Measurements from ENCODE around the gene DDC. TPM values are rescaled to one million over a fixed set of nuclear protein-coding genes. Genes with fewer than 3 reads are reported as not detected.

DDC gene
- total RNA-seq, 1 experiment from 2014 or later, result not detected

DNA sequence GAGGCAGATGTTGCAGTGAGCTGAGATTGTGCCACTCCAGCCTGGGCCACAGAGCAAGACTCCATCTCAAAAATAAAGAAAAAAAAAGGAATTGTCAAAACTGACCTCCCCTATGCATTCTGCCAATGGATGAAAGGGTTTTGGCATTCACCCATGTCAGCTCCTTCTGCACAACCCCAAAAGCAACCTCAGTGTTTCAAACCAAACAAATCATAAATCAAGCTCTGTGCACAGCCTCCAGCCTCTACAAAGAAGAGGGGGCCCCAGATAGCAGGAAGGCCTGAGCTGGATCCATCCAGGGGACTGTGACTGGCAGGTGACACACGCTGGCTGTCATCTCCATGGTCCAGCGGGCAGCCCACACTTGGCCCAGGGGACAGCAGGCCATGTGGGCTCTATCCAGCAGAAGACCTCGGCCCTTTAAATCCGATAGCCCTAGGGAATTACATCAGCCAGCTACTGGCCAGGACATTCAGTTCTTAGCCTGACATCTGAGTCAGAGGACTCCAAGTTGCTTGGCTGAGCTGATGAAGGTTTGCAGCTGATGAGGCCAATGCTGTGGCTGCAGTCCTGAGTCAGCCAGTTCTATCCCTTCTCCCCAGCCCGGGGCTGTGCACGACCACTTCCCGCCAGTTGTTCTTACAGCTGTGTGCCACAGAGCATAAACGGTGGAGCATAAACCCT lies 63.1 kb downstream of the DDC start:
- no peaks in the 10 kb centered on the region for H3K4me1 ChIP-seq (ENCODE audit: control insufficient read depth in 1 of 2, insufficient read depth in 2 of 2, low read length in 2 of 2)
- no peaks in the 10 kb centered on the region for H3K9me2 ChIP-seq (ENCODE audit: insufficient read depth)
- H3K36me3 ChIP-seq (ENCODE audit: control insufficient read depth in 1 of 2, insufficient read depth in 2 of 2, low read length in 2 of 2), result no peaks in the 10 kb centered on the region
- ChIA-PET POLR2A (no interaction called here), RAD21 (ENCODE audit: low non-redundant PET in 1 of 2, low total read pairs in 2 of 2, uncharacterized antibody in 2 of 2, unreplicated experiment in 2 of 2) (no interaction called here), CTCF (no interaction called here)
- no peak for TF ChIP-seq ZNF274 (IDR thresholded peaks at IDR 0.05; ENCODE audit: low read depth, low read length)
- TF ChIP-seq, protein P1, sequence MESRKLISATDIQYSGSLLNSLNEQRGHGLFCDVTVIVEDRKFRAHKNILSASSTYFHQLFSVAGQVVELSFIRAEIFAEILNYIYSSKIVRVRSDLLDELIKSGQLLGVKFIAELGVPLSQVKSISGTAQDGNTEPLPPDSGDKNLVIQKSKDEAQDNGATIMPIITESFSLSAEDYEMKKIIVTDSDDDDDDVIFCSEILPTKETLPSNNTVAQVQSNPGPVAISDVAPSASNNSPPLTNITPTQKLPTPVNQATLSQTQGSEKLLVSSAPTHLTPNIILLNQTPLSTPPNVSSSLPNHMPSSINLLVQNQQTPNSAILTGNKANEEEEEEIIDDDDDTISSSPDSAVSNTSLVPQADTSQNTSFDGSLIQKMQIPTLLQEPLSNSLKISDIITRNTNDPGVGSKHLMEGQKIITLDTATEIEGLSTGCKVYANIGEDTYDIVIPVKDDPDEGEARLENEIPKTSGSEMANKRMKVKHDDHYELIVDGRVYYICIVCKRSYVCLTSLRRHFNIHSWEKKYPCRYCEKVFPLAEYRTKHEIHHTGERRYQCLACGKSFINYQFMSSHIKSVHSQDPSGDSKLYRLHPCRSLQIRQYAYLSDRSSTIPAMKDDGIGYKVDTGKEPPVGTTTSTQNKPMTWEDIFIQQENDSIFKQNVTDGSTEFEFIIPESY (IDR thresholded peaks at IDR 0.05; ENCODE audit: extremely low read depth, insufficient replicate concordance, low read length), result no peak
- TF ChIP-seq TCF7L2 (IDR thresholded peaks at IDR 0.05; ENCODE audit: borderline replicate concordance, extremely low read depth, insufficient read depth, insufficient read length), result no peak
- no peak for TF ChIP-seq JUND (IDR thresholded peaks at IDR 0.05)
- TF ChIP-seq, protein P2, sequence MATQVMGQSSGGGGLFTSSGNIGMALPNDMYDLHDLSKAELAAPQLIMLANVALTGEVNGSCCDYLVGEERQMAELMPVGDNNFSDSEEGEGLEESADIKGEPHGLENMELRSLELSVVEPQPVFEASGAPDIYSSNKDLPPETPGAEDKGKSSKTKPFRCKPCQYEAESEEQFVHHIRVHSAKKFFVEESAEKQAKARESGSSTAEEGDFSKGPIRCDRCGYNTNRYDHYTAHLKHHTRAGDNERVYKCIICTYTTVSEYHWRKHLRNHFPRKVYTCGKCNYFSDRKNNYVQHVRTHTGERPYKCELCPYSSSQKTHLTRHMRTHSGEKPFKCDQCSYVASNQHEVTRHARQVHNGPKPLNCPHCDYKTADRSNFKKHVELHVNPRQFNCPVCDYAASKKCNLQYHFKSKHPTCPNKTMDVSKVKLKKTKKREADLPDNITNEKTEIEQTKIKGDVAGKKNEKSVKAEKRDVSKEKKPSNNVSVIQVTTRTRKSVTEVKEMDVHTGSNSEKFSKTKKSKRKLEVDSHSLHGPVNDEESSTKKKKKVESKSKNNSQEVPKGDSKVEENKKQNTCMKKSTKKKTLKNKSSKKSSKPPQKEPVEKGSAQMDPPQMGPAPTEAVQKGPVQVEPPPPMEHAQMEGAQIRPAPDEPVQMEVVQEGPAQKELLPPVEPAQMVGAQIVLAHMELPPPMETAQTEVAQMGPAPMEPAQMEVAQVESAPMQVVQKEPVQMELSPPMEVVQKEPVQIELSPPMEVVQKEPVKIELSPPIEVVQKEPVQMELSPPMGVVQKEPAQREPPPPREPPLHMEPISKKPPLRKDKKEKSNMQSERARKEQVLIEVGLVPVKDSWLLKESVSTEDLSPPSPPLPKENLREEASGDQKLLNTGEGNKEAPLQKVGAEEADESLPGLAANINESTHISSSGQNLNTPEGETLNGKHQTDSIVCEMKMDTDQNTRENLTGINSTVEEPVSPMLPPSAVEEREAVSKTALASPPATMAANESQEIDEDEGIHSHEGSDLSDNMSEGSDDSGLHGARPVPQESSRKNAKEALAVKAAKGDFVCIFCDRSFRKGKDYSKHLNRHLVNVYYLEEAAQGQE (IDR thresholded peaks at IDR 0.05; ENCODE audit: low read depth), result no peak
- TF ChIP-seq EZH2 (IDR thresholded peaks at IDR 0.05), result no peak
- no peak overlapping the region for H3K4me2 ChIP-seq (ENCODE audit: low read length)
- no peak overlapping the region for H3K4me3 ChIP-seq (replicated peaks in 1 of 2; ENCODE audit: low read depth in 1 of 2, low read length in 2 of 2)
- no peak for DNase-seq (ENCODE audit: low read depth, low spot score)
- H3K9ac ChIP-seq (ENCODE audit: low read length), result no peak overlapping the region
- H3K79me2 ChIP-seq (ENCODE audit: insufficient read depth, low read length), result no peaks in the 10 kb centered on the region
- BruUV-seq (replicated peaks), result no TSS peak
- intact Hi-C loops (cut with micrococcal nuclease), result no loop called here
- ATAC-seq, result no peak
- no peaks in the 10 kb centered on the region for H4K20me1 ChIP-seq (ENCODE audit: insufficient read depth)
- H2AFZ ChIP-seq (ENCODE audit: low read depth, low read length, poor library complexity, severe bottlenecking), result no peak overlapping the region
- peaks cover 7% of the 10 kb centered on the region; the same call in 1 of the 2 replicates for H3K27me3 ChIP-seq (ENCODE audit: insufficient read depth, low read length)
- H3K9me3 ChIP-seq (ENCODE audit: control insufficient read depth in 1 of 2, insufficient read depth in 1 of 2, low read depth in 1 of 2, low read length in 2 of 2), result no peaks in the 10 kb centered on the region
- H3K27ac ChIP-seq (ENCODE audit: low read depth, low read length), result no peak overlapping the region

Data from HCT116 (cell line).